Keratinocyte (primary cell): ENCODE data around the gene DIP2C. TPM values are rescaled to one million over a fixed set of nuclear protein-coding genes. Genes with fewer than 3 reads are reported as not detected.

ENCODE experiments used
- DNase-seq: peaks from one replicate; pipeline ENCODE4 v3.0.0-alpha.2; 2011; ENCODE audit warnings: low read depth, missing footprints, low spot score
- FAIRE-seq: peaks from 2 replicates; lab custom pipeline; 2011; peaks lifted over from hg19 to GRCh38; lab: Jason Lieb, UNC
- H2AFZ ChIP-seq: 2 replicates; pipeline ENCODE4 v1.6.0; 2012; ENCODE audit warnings: low read length, control low read depth, inconsistent platforms; ENCODE audit not compliant: control insufficient read depth
- H3K27ac ChIP-seq: 2 replicates; pipeline ENCODE4 v1.5.1; 2011; ENCODE audit warnings: low read length; ENCODE audit not compliant: control insufficient read depth, insufficient read depth
- H3K27me3 ChIP-seq: 3 replicates; pipeline ENCODE4 v1.6.0; 2011; ENCODE audit warnings: low read length; ENCODE audit not compliant: control insufficient read depth, insufficient read depth; ENCODE audit errors: extremely low read depth
- H3K36me3 ChIP-seq, 2 experiments: 2 replicates in 1 of 2; 3 replicates in 1 of 2; pipeline ENCODE4 v1.5.1; 2011; ENCODE audit warnings: low read length in 2 of 2, mild to moderate bottlenecking in 1 of 2; ENCODE audit not compliant: control insufficient read depth in 2 of 2, insufficient read depth in 2 of 2; ENCODE audit errors: extremely low read depth in 1 of 2
- H3K4me1 ChIP-seq: 3 replicates; pipeline ENCODE4 v1.5.1; 2011; ENCODE audit warnings: low read length; ENCODE audit not compliant: control insufficient read depth, insufficient read depth; ENCODE audit errors: extremely low read depth
- H3K4me2 ChIP-seq: 3 replicates; pipeline ENCODE4 v1.6.0; 2011; ENCODE audit warnings: low read depth, low read length; ENCODE audit not compliant: control insufficient read depth, insufficient read depth; ENCODE audit errors: extremely low read depth
- H3K4me3 ChIP-seq, 3 experiments: fragments of 200-600 bp in 1 of 3; sonication (generic) in 1 of 3; 2 replicates in 2 of 3; 3 replicates in 1 of 3; pipeline ENCODE4 v1.5.1; 2011 to 2016; ENCODE audit warnings: low read length in 3 of 3, mild to moderate bottlenecking in 3 of 3, control low read depth in 2 of 3, inconsistent platforms in 1 of 3, low read depth in 1 of 3, mixed read lengths in 1 of 3, mixed run types in 1 of 3, moderate library complexity in 1 of 3; ENCODE audit not compliant: control insufficient read depth in 2 of 3, insufficient read depth in 2 of 3; ENCODE audit errors: extremely low read depth in 1 of 3
- H3K79me2 ChIP-seq: 2 replicates; pipeline ENCODE4 v1.6.0; 2012; ENCODE audit warnings: low read length; ENCODE audit not compliant: control insufficient read depth, insufficient read depth
- H3K9ac ChIP-seq: 3 replicates; pipeline ENCODE4 v1.6.0; 2011; ENCODE audit warnings: low read length; ENCODE audit not compliant: control insufficient read depth, insufficient read depth; ENCODE audit errors: extremely low read depth
- H3K9me1 ChIP-seq: 3 replicates; pipeline ENCODE4 v1.6.0; 2011; ENCODE audit warnings: low read length; ENCODE audit not compliant: control insufficient read depth, insufficient read depth; ENCODE audit errors: extremely low read depth
- H3K9me3 ChIP-seq: 2 replicates; pipeline ENCODE4 v1.5.1; 2012; ENCODE audit warnings: low read depth, low read length; ENCODE audit not compliant: control insufficient read depth
- H4K20me1 ChIP-seq: 3 replicates; pipeline ENCODE4 v1.6.0; 2011; ENCODE audit warnings: low read length; ENCODE audit not compliant: control insufficient read depth, insufficient read depth; ENCODE audit errors: extremely low read depth
- CTCF ChIP-seq, 3 experiments: IDR thresholded peaks in 1 of 3; conservative IDR thresholded peaks in 1 of 3; optimal IDR thresholded peaks in 1 of 3; 2 replicates in 2 of 3; 3 replicates in 1 of 3; pipeline versions ENCODE3 to v1.5.1; 2011; ENCODE audit warnings: low read length in 3 of 3, mild to moderate bottlenecking in 3 of 3, moderate library complexity in 2 of 3, control low read depth in 1 of 3, inconsistent platforms in 1 of 3; ENCODE audit not compliant: insufficient read depth in 2 of 3; ENCODE audit errors: extremely low read depth in 1 of 3
- EZH2 ChIP-seq: IDR thresholded peaks from one replicate; pipeline ENCODE4 v1.6.1; 2012; ENCODE audit warnings: inconsistent platforms, mild to moderate bottlenecking, low read length, moderate library complexity
- dilution Hi-C: fragments of 300-500 bp; cut with MboI; formaldehyde crosslinking; loops from one replicate; pipeline ENCODE4 v1.7.0; 2020; ENCODE audit warnings: low sequenced_read_pairs; ENCODE audit not compliant: extremely low pct_ligation_motif_present
- polyA plus RNA-seq, 5 experiments: library from polyadenylated mRNA; depleted of rRNA in 3 of 5; stranded (reverse) in 3 of 5; stranded (forward) in 1 of 5; unstranded in 1 of 5; fragments of >200 nt; gene quantifications; 1 replicate in 1 of 5; 2 replicates in 3 of 5; 3 replicates in 1 of 5; pipeline versions ENCODE4 v1.2.1 to v1.2.3, GENCODE V29; 2011 to 2012; ENCODE audit warnings: missing spikeins in 2 of 5, low read depth in 1 of 5, low replicate concordance in 1 of 5

Gene DIP2C
- polyA plus RNA-seq, 1 donor (not counting 4 experiments of a cell fraction or from before 2014, with no cell fraction given): 1.3 TPM

GRCh38 chr10:639751-640672 lies 49.5 kb downstream of the DIP2C start:
- dilution Hi-C loops: no loop called here

GRCh38 chr10:639001-639750 lies 50.3 kb downstream of the DIP2C start:
- H3K9me1 ChIP-seq: no peaks in the 10 kb centered on the region
- no peak overlapping the region for H3K4me3 ChIP-seq
- TF ChIP-seq EZH2: no peak
- no peak for TF ChIP-seq CTCF (optimal IDR thresholded peaks at IDR 0.05 in 1 of 3, IDR thresholded peaks at IDR 0.05 in 1 of 3, conservative IDR thresholded peaks at IDR 0.05 in 1 of 3; ENCODE audit: extremely low read depth in 1 of 3, insufficient read depth in 2 of 3, low read length in 3 of 3)
- H3K27ac ChIP-seq: no peak overlapping the region
- no peaks in the 10 kb centered on the region for H3K36me3 ChIP-seq
- H3K9me3 ChIP-seq: no peaks in the 10 kb centered on the region
- no peak overlapping the region for H2AFZ ChIP-seq
- no peak overlapping the region for H3K9ac ChIP-seq
- DNase-seq (no peak), FAIRE-seq (no peak)
- H3K4me2 ChIP-seq: no peak overlapping the region
- H3K4me1 ChIP-seq: no peaks in the 10 kb centered on the region
- dilution Hi-C loops: no loop called here
- no peaks in the 10 kb centered on the region for H3K79me2 ChIP-seq
- H3K27me3 ChIP-seq: no peaks in the 10 kb centered on the region
- H4K20me1 ChIP-seq: no peaks in the 10 kb centered on the region

More at GRCh38 chr10:639751-640672, 49.5 kb downstream of the DIP2C start:
- Histone ChIP-seq H3K9me3 (no peaks in the 10 kb centered on the region), H3K4me3 (no peak overlapping the region), H3K27ac (no peak overlapping the region), H3K27me3 (no peaks in the 10 kb centered on the region), H2AFZ (no peak overlapping the region), H3K9me1 (no peaks in the 10 kb centered on the region), H3K9ac (no peak overlapping the region), H4K20me1 (no peaks in the 10 kb centered on the region), H3K4me2 (no peak overlapping the region), H3K79me2 (no peaks in the 10 kb centered on the region), H3K36me3 (no peaks in the 10 kb centered on the region), H3K4me1 (no peaks in the 10 kb centered on the region)
- DNase-seq (no peak), FAIRE-seq (no peak)
- no peak for TF ChIP-seq CTCF (optimal IDR thresholded peaks at IDR 0.05 in 1 of 3, IDR thresholded peaks at IDR 0.05 in 1 of 3, conservative IDR thresholded peaks at IDR 0.05 in 1 of 3; ENCODE audit: extremely low read depth in 1 of 3, insufficient read depth in 2 of 3, low read length in 3 of 3)
- no peak for TF ChIP-seq EZH2
